Breast epithelium (tissue), 4 donors: ENCODE data around the gene HHIPL2. TPM values are rescaled to one million over a fixed set of nuclear protein-coding genes. Genes with fewer than 3 reads are reported as not detected.

ENCODE experiments used
- DNase-seq, 2 donors: peaks; one replicate each; pipeline ENCODE4 v3.0.0-alpha.2; 2019; ENCODE audit warnings: low spot score in 2 of 2
- H3K27ac ChIP-seq, 2 donors: fragments of 200-600 bp; sonication (generic) in 1 of 2; one replicate each; pipeline ENCODE4 v1.5.1; 2016 to 2019; ENCODE audit warnings: mild to moderate bottlenecking in 1 of 2
- H3K27me3 ChIP-seq, 2 donors: fragments of 200-600 bp; sonication (generic) in 1 of 2; one replicate each; pipeline versions ENCODE4 v1.5.1 to v1.6.0; 2017 to 2019; ENCODE audit warnings: control low read depth in 1 of 2, mild to moderate bottlenecking in 1 of 2
- H3K36me3 ChIP-seq: fragments of 200-600 bp; one replicate; pipeline ENCODE4 v1.5.1; 2019
- H3K4me1 ChIP-seq, 2 donors: fragments of 200-600 bp; sonication (generic); one replicate each; pipeline ENCODE4 v1.5.1; 2016 to 2019; ENCODE audit warnings: control low read depth in 1 of 2
- H3K4me3 ChIP-seq, 3 donors: fragments of 200-600 bp; sonication (generic); 1 replicate in 2 of 3; 2 replicates in 1 of 3; pipeline ENCODE4 v1.5.1; 2016 to 2019; ENCODE audit warnings: mild to moderate bottlenecking in 3 of 3, moderate library complexity in 2 of 3
- H3K9me3 ChIP-seq, 2 donors: fragments of 200-600 bp; sonication (generic) in 1 of 2; one replicate each; pipeline ENCODE4 v1.5.1; 2016 to 2019; ENCODE audit warnings: control low read depth in 1 of 2
- POLR2A ChIP-seq: fragments of 450-650 bp; IDR thresholded peaks from one replicate; pipeline ENCODE4 v1.6.1; 2016; ENCODE audit warnings: antibody characterized with exemption, mild to moderate bottlenecking, moderate library complexity
- POLR2AphosphoS5 ChIP-seq, 3 donors: sonication (generic); formaldehyde crosslinking; IDR thresholded peaks; one replicate each; pipeline ENCODE4 v1.6.1; 2017; ENCODE audit warnings: antibody characterized with exemption in 3 of 3
- intact Hi-C: fragments of 100-400 bp; cut with DNase I; formaldehyde crosslinking; loops from one replicate; pipeline ENCODE4 v1.15.1; 2023; ENCODE audit warnings: low total_unique reads
- total RNA-seq, 3 donors: library from RNA; depleted of rRNA; stranded (reverse); fragments of >200 nt; gene quantifications; one replicate each; pipeline ENCODE4 v1.1.0, GENCODE V29; 2016
- TF ChIP-seq, protein P1 (sequence below), 3 donors: fragments of 450-650 bp; IDR thresholded peaks; one replicate each; pipeline ENCODE4 v1.5.1; 2016 to 2017; ENCODE audit warnings: antibody characterized with exemption in 3 of 3, mild to moderate bottlenecking in 3 of 3, moderate library complexity in 3 of 3

HHIPL2 gene
- total RNA-seq, 3 donors from 2014 or later, result 0.59 to 0.98 TPM; not detected in 1

DNA sequence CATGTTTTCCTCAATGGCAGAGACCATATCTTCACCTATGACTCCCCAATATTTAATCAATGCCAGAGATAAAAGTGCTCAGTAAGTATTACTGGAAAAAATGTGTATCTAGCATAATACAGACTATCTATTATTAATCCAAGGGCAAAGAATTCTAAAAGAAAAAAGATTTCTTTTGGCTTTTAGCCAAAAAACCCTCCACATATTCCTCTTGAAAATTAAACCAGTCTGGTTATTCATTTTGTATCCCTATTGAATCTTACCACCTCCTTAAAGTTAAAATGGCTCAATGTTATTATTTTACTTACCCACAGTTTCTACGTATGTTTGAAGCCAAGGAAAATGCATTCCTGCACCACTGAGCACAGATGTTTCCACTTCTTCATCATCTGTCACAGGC lies 40.2 kb upstream of the HHIPL2 start:
- DNase-seq, result no peak
- TF ChIP-seq, protein P1, sequence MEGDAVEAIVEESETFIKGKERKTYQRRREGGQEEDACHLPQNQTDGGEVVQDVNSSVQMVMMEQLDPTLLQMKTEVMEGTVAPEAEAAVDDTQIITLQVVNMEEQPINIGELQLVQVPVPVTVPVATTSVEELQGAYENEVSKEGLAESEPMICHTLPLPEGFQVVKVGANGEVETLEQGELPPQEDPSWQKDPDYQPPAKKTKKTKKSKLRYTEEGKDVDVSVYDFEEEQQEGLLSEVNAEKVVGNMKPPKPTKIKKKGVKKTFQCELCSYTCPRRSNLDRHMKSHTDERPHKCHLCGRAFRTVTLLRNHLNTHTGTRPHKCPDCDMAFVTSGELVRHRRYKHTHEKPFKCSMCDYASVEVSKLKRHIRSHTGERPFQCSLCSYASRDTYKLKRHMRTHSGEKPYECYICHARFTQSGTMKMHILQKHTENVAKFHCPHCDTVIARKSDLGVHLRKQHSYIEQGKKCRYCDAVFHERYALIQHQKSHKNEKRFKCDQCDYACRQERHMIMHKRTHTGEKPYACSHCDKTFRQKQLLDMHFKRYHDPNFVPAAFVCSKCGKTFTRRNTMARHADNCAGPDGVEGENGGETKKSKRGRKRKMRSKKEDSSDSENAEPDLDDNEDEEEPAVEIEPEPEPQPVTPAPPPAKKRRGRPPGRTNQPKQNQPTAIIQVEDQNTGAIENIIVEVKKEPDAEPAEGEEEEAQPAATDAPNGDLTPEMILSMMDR (IDR thresholded peaks at IDR 0.05), result no peak
- TF ChIP-seq POLR2A, result no peak
- no peak for TF ChIP-seq POLR2AphosphoS5 (IDR thresholded peaks at IDR 0.05)
- Histone ChIP-seq H3K9me3 (no peaks in the 10 kb centered on the region), H3K27ac (no peak overlapping the region), H3K4me3 (no peak overlapping the region), H3K27me3 (no peaks in the 10 kb centered on the region), H3K36me3 (no peaks in the 10 kb centered on the region), H3K4me1 (peaks cover 0 to 11% of the 10 kb centered on the region in 2 donors)
- intact Hi-C loops, result no loop called here

DNA sequence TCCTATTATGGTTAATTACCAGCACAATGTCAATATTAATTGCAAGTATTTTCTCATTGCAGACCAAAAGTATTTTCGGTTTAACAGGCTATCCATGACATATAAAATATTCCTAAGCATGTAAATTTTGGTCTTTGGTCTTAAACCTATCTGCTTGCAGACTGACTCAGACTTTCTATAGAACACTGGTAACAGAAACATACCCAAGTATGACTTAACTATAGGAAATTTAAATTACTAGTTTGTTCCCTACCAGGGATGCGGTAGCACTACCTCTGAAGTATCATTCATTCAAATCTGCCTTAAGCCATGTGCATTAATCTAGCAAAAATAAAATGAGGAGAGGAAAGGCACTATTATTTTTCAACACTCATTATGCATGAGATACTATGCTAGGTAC lies 38.9 kb upstream of the HHIPL2 start:
- H3K36me3 ChIP-seq, result no peaks in the 10 kb centered on the region
- intact Hi-C loops, result no loop called here
- TF ChIP-seq POLR2A, result no peak
- TF ChIP-seq, protein P1 (IDR thresholded peaks at IDR 0.05), result no peak
- H3K9me3 ChIP-seq, result no peaks in the 10 kb centered on the region
- H3K4me1 ChIP-seq, result peaks cover 0 to 11% of the 10 kb centered on the region in 2 donors
- H3K4me3 ChIP-seq, result no peak overlapping the region
- no peak overlapping the region for H3K27ac ChIP-seq
- DNase-seq, result no peak
- H3K27me3 ChIP-seq, result no peaks in the 10 kb centered on the region

- H3K27ac ChIP-seq, result no peak overlapping the region
- DNase-seq, result no peak
- no peaks in the 10 kb centered on the region for H3K36me3 ChIP-seq
- H3K4me3 ChIP-seq, result no peak overlapping the region
- H3K27me3 ChIP-seq, result no peaks in the 10 kb centered on the region
- H3K4me1 ChIP-seq, result peaks cover 0 to under 1% of the 10 kb centered on the region in 2 donors
- TF ChIP-seq, protein P1 (IDR thresholded peaks at IDR 0.05), result no peak
- TF ChIP-seq POLR2AphosphoS5 (IDR thresholded peaks at IDR 0.05), result no peak
- TF ChIP-seq POLR2A, result no peak
- intact Hi-C loops, result no loop called here
- no peaks in the 10 kb centered on the region for H3K9me3 ChIP-seq
Observed at GRCh38 chr1:222583079-222583478, 35.2 kb upstream of the HHIPL2 start.

- Histone ChIP-seq H3K27ac (no peak overlapping the region), H3K4me3 (no peak overlapping the region), H3K9me3 (no peaks in the 10 kb centered on the region), H3K4me1 (no peaks in the 10 kb centered on the region), H3K36me3 (no peaks in the 10 kb centered on the region), H3K27me3 (no peaks in the 10 kb centered on the region)
- TF ChIP-seq POLR2AphosphoS5 (IDR thresholded peaks at IDR 0.05), result no peak
- TF ChIP-seq POLR2A, result no peak
- TF ChIP-seq, protein P1 (IDR thresholded peaks at IDR 0.05), result no peak
- DNase-seq, result no peak
- intact Hi-C loops, result no loop called here
Observed at GRCh38 chr1:222582099-222582774, 34.3 kb upstream of the HHIPL2 start.

- TF ChIP-seq POLR2AphosphoS5 (IDR thresholded peaks at IDR 0.05) (no peak), POLR2A (no peak)
- TF ChIP-seq, protein P1 (IDR thresholded peaks at IDR 0.05), result no peak
- Histone ChIP-seq H3K27ac (no peak overlapping the region), H3K4me1 (no peaks in the 10 kb centered on the region), H3K36me3 (no peaks in the 10 kb centered on the region), H3K27me3 (no peaks in the 10 kb centered on the region), H3K9me3 (no peaks in the 10 kb centered on the region), H3K4me3 (no peak overlapping the region)
- DNase-seq, result no peak
- intact Hi-C loops, result no loop called here
Observed at GRCh38 chr1:222579316-222579715, 31.4 kb upstream of the HHIPL2 start.
